ENCODE data around the gene KRT72. TPM values are rescaled to one million over a fixed set of nuclear protein-coding genes. Genes with fewer than 3 reads are reported as not detected.

KRT72 gene
- polyA plus RNA-seq, 1 donor (not counting 4 experiments of a cell fraction or from before 2014, with no cell fraction given), result not detected

DNA sequence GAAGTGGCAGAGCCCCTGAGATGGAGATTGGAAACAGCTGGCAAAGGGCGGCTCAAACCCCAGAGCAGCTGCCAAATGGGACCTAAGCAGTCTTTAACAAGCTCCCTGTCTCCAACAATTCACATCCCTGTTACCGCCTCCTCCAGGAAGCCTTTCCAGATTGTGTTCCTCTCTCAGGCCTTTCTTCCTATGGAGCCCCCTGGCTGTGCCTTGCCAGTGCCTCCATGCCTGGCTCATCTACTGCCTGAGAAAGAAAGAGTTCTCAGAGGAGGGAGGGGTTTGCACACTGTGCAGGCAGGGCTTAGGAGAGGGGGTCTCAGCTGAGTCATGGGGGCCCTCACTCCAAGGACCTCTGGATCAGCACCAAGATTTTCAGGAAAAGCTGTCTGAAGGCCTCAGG is 18.8 kb downstream of the KRT72 start:
- no peaks in the 10 kb centered on the region for H3K36me3 ChIP-seq (ENCODE audit: control insufficient read depth in 2 of 2, extremely low read depth in 1 of 2, insufficient read depth in 2 of 2, low read length in 2 of 2)
- no peaks in the 10 kb centered on the region for H4K20me1 ChIP-seq (ENCODE audit: control insufficient read depth, extremely low read depth, insufficient read depth, low read length)
- no peaks in the 10 kb centered on the region for H3K9me3 ChIP-seq (ENCODE audit: control insufficient read depth, low read depth, low read length)
- peak overlapping the region; percentile 81 for H3K4me2 ChIP-seq (ENCODE audit: control insufficient read depth, extremely low read depth, insufficient read depth, low read depth, low read length)
- no peak overlapping the region for H3K4me3 ChIP-seq (ENCODE audit: control insufficient read depth in 2 of 3, extremely low read depth in 1 of 3, insufficient read depth in 2 of 3, low read depth in 1 of 3, low read length in 3 of 3)
- H3K27me3 ChIP-seq (ENCODE audit: control insufficient read depth, extremely low read depth, insufficient read depth, low read length), result no peaks in the 10 kb centered on the region
- no peak for TF ChIP-seq EZH2 (IDR thresholded peaks at IDR 0.05; ENCODE audit: low read length)
- TF ChIP-seq, protein P1, sequence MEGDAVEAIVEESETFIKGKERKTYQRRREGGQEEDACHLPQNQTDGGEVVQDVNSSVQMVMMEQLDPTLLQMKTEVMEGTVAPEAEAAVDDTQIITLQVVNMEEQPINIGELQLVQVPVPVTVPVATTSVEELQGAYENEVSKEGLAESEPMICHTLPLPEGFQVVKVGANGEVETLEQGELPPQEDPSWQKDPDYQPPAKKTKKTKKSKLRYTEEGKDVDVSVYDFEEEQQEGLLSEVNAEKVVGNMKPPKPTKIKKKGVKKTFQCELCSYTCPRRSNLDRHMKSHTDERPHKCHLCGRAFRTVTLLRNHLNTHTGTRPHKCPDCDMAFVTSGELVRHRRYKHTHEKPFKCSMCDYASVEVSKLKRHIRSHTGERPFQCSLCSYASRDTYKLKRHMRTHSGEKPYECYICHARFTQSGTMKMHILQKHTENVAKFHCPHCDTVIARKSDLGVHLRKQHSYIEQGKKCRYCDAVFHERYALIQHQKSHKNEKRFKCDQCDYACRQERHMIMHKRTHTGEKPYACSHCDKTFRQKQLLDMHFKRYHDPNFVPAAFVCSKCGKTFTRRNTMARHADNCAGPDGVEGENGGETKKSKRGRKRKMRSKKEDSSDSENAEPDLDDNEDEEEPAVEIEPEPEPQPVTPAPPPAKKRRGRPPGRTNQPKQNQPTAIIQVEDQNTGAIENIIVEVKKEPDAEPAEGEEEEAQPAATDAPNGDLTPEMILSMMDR (optimal IDR thresholded peaks at IDR 0.05 in 1 of 3, IDR thresholded peaks at IDR 0.05 in 1 of 3, conservative IDR thresholded peaks at IDR 0.05 in 1 of 3; ENCODE audit: extremely low read depth in 1 of 3, insufficient read depth in 2 of 3, low read length in 3 of 3), result no peak
- no peak overlapping the region for H2AFZ ChIP-seq (ENCODE audit: control insufficient read depth, low read length)
- FAIRE-seq, result no peak
- H3K9me1 ChIP-seq (ENCODE audit: control insufficient read depth, extremely low read depth, insufficient read depth, low read length), result peaks cover 2% of the 10 kb centered on the region
- peaks cover 53% of the 10 kb centered on the region for H3K4me1 ChIP-seq (ENCODE audit: control insufficient read depth, extremely low read depth, insufficient read depth, low read length)
- H3K9ac ChIP-seq (ENCODE audit: control insufficient read depth, extremely low read depth, insufficient read depth, low read length), result peak overlapping the region; percentile 48
- no peak for DNase-seq (ENCODE audit: low read depth, low spot score)
- dilution Hi-C loops (cut with MboI; ENCODE audit: extremely low pct_ligation_motif_present, low sequenced_read_pairs), result no loop called here
- peak overlapping the region; percentile 90 for H3K27ac ChIP-seq (ENCODE audit: control insufficient read depth, insufficient read depth, low read length)
- no peaks in the 10 kb centered on the region for H3K79me2 ChIP-seq (ENCODE audit: control insufficient read depth, insufficient read depth, low read length)

DNA sequence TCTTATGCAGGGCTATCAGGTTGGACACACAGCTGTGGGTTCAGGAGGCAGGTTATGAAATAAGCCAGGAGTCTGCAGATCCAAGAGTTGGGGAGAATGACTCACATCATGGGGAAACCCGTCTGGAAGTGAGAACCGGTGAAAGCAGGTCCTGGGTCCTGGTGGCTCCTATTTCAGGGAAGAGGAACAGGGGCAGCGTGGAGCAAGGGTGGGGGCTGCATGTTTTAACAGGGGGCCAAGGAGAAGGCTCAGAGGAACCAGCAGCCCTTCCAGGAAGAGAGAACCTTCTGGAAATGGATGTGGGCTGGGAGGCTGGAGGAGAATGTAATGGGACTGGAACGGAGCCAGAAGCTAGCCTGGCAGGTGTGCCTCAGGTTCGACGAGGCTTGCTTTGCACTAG is 19.8 kb downstream of the KRT72 start:
- peak; percentile 40 for DNase-seq (ENCODE audit: low read depth, low spot score)
- Histone ChIP-seq H4K20me1 (ENCODE audit: control insufficient read depth, extremely low read depth, insufficient read depth, low read length) (no peaks in the 10 kb centered on the region), H3K4me1 (ENCODE audit: control insufficient read depth, extremely low read depth, insufficient read depth, low read length) (peaks cover 53% of the 10 kb centered on the region), H2AFZ (ENCODE audit: control insufficient read depth, low read length) (no peak overlapping the region), H3K79me2 (ENCODE audit: control insufficient read depth, insufficient read depth, low read length) (no peaks in the 10 kb centered on the region), H3K4me2 (ENCODE audit: control insufficient read depth, extremely low read depth, insufficient read depth, low read depth, low read length) (peak overlapping the region; percentile 81), H3K9ac (ENCODE audit: control insufficient read depth, extremely low read depth, insufficient read depth, low read length) (peak overlapping the region; percentile 65), H3K9me1 (ENCODE audit: control insufficient read depth, extremely low read depth, insufficient read depth, low read length) (peaks cover 2% of the 10 kb centered on the region), H3K27me3 (ENCODE audit: control insufficient read depth, extremely low read depth, insufficient read depth, low read length) (no peaks in the 10 kb centered on the region), H3K27ac (ENCODE audit: control insufficient read depth, insufficient read depth, low read length) (peak overlapping the region; percentile 90), H3K36me3 (ENCODE audit: control insufficient read depth in 2 of 2, extremely low read depth in 1 of 2, insufficient read depth in 2 of 2, low read length in 2 of 2) (no peaks in the 10 kb centered on the region), H3K9me3 (ENCODE audit: control insufficient read depth, low read depth, low read length) (no peaks in the 10 kb centered on the region), H3K4me3 (ENCODE audit: control insufficient read depth in 2 of 3, extremely low read depth in 1 of 3, insufficient read depth in 2 of 3, low read depth in 1 of 3, low read length in 3 of 3) (no peak overlapping the region)
- dilution Hi-C loops (cut with MboI; ENCODE audit: extremely low pct_ligation_motif_present, low sequenced_read_pairs), result no loop called here
- FAIRE-seq, result peak; percentile 95
- TF ChIP-seq, protein P1 (optimal IDR thresholded peaks at IDR 0.05 in 1 of 3, IDR thresholded peaks at IDR 0.05 in 1 of 3, conservative IDR thresholded peaks at IDR 0.05 in 1 of 3; ENCODE audit: extremely low read depth in 1 of 3, insufficient read depth in 2 of 3, low read length in 3 of 3), result no peak
- no peak for TF ChIP-seq EZH2 (IDR thresholded peaks at IDR 0.05; ENCODE audit: low read length)

Data from keratinocyte (primary cell).